Measurements from ENCODE around the gene CDK11B. TPM values are rescaled to one million over a fixed set of nuclear protein-coding genes. Genes with fewer than 3 reads are reported as not detected.

The CDK11B gene
- total and polyA plus RNA-seq, 2 experiments from 2014 or later: 22.4 to 76.7 TPM

DNA sequence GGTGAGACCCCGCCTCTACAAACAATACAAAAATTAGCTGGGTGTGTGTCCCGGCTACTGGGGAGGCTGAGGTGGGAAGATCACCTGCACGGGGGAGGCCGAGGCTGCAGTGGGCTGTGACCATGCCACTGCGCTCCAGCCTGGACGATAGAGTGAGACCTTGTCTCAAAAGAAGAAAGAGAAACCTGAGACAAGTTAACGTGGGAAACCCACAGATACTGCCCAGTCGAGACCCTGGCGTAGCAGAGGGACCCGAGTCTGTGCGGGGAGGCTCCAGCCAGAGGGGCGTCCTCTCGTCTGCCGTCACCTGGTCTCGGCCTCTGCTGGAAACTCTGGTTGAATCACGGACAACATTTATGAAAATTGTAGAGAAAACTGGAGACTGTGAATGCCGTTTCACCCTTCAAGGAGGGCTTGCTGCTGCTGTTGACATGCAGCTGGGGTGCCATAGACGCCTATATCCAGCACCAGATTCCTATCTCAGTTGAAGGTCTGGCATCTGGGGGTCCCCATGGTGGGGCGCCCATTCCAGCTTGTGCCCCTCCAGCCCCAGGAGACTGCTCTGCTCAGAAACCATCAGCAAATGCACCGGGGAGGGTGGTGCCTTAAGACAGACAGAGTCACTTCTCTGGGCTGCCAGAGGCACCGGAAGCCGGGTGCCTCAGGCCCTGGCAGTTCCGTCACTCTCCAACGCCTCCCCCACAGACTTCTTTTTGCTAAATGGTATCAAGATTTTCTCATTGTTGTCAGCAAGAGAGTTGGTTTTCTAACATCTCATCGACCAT is 13.6 kb upstream of the CDK11B start (continued):
- TF ChIP-seq, protein P1, sequence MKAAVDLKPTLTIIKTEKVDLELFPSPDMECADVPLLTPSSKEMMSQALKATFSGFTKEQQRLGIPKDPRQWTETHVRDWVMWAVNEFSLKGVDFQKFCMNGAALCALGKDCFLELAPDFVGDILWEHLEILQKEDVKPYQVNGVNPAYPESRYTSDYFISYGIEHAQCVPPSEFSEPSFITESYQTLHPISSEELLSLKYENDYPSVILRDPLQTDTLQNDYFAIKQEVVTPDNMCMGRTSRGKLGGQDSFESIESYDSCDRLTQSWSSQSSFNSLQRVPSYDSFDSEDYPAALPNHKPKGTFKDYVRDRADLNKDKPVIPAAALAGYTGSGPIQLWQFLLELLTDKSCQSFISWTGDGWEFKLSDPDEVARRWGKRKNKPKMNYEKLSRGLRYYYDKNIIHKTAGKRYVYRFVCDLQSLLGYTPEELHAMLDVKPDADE (IDR thresholded peaks at IDR 0.05): no peak
- TF ChIP-seq POLR2AphosphoS5 (IDR thresholded peaks at IDR 0.05; ENCODE audit: low read depth): no peak
- TF ChIP-seq, protein P2, sequence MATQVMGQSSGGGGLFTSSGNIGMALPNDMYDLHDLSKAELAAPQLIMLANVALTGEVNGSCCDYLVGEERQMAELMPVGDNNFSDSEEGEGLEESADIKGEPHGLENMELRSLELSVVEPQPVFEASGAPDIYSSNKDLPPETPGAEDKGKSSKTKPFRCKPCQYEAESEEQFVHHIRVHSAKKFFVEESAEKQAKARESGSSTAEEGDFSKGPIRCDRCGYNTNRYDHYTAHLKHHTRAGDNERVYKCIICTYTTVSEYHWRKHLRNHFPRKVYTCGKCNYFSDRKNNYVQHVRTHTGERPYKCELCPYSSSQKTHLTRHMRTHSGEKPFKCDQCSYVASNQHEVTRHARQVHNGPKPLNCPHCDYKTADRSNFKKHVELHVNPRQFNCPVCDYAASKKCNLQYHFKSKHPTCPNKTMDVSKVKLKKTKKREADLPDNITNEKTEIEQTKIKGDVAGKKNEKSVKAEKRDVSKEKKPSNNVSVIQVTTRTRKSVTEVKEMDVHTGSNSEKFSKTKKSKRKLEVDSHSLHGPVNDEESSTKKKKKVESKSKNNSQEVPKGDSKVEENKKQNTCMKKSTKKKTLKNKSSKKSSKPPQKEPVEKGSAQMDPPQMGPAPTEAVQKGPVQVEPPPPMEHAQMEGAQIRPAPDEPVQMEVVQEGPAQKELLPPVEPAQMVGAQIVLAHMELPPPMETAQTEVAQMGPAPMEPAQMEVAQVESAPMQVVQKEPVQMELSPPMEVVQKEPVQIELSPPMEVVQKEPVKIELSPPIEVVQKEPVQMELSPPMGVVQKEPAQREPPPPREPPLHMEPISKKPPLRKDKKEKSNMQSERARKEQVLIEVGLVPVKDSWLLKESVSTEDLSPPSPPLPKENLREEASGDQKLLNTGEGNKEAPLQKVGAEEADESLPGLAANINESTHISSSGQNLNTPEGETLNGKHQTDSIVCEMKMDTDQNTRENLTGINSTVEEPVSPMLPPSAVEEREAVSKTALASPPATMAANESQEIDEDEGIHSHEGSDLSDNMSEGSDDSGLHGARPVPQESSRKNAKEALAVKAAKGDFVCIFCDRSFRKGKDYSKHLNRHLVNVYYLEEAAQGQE (IDR thresholded peaks at IDR 0.05; ENCODE audit: unreplicated experiment): no peak
- TF ChIP-seq, protein P3, sequence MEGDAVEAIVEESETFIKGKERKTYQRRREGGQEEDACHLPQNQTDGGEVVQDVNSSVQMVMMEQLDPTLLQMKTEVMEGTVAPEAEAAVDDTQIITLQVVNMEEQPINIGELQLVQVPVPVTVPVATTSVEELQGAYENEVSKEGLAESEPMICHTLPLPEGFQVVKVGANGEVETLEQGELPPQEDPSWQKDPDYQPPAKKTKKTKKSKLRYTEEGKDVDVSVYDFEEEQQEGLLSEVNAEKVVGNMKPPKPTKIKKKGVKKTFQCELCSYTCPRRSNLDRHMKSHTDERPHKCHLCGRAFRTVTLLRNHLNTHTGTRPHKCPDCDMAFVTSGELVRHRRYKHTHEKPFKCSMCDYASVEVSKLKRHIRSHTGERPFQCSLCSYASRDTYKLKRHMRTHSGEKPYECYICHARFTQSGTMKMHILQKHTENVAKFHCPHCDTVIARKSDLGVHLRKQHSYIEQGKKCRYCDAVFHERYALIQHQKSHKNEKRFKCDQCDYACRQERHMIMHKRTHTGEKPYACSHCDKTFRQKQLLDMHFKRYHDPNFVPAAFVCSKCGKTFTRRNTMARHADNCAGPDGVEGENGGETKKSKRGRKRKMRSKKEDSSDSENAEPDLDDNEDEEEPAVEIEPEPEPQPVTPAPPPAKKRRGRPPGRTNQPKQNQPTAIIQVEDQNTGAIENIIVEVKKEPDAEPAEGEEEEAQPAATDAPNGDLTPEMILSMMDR (conservative IDR thresholded peaks at IDR 0.05; ENCODE audit: low read depth in 2 of 2): no peak

DNA sequence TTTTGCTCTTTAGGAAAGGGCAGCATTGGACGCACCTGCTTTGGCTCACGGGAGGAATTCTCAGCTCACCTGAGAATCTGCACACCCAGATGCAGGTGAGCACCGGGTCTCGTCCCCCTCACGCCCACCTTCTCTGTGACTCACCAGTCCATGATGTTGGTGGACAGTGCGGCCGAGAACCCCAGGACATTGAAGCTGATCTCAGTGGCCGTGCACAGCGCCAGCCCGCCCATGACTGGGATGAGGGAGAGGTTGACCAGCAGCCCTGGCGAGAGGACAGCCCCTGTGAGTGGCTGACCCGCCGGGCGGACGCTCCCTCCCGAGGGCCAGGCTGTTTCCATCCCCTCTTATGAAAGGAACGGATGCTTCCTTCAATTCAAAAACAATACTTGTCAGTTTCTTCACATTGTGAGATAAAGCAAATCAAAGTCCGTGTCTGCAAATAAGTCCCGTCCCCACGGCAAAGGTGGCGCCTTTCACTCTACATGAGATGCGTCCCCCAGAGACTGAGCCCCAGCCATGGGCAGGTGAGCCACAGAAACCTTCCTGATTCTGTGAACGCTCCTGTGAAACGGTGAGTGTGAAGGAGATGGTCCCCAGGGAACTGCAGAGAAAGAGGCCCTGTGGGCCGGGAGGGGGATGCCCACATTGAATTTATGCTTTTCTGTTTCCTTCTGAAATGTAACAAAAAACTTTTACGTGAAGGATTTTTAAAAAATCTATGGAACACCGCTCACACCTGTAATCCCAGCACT is 12.7 kb upstream of the CDK11B start:
- Histone ChIP-seq H3K27me3 (ENCODE audit: insufficient read depth) (no peaks in the 10 kb centered on the region), H3K4me3 (no peak overlapping the region), H3K27ac (ENCODE audit: low read depth) (no peak overlapping the region), H3K9me2 (ENCODE audit: insufficient read depth) (no peaks in the 10 kb centered on the region), H3K4me2 (no peak overlapping the region), H3F3A (replicated peaks; ENCODE audit: low read depth) (0 out of 2 replicates have a peak, but pooled peaks cover 6% of the 10 kb centered on the region), H2AFZ (no peak overlapping the region), H4K20me1 (replicated peaks; ENCODE audit: insufficient read depth) (no peaks in the 10 kb centered on the region; the same call in 1 of the 2 replicates), H3K36me3 (ENCODE audit: insufficient read depth) (no peaks in the 10 kb centered on the region), H3K4me1 (ENCODE audit: insufficient read depth) (no peaks in the 10 kb centered on the region), H3K79me2 (replicated peaks; ENCODE audit: insufficient read depth) (no peaks in the 10 kb centered on the region)
- H3K36me3 Mint-ChIP-seq (ENCODE audit: low read depth): peaks cover 37% of the 10 kb centered on the region
- DNase-seq (ENCODE audit: low spot score) (no peak), ATAC-seq (no peak)
- H3K27me3 Mint-ChIP-seq (ENCODE audit: insufficient read depth, low read depth, poor library complexity): peaks cover 4% of the 10 kb centered on the region
- H3K9me3 Mint-ChIP-seq: no peaks in the 10 kb centered on the region
- no peak overlapping the region for H3K27ac Mint-ChIP-seq
- H3K4me1 Mint-ChIP-seq: no peaks in the 10 kb centered on the region
- H3K4me3 Mint-ChIP-seq: no peak overlapping the region; the same call in 2 of the 3 replicates
- TF ChIP-seq NANOG (IDR thresholded peaks at IDR 0.05; ENCODE audit: borderline replicate concordance) (no peak), STAT1 (IDR thresholded peaks at IDR 0.05; ENCODE audit: unreplicated experiment) (no peak), EZH2phosphoT487 (IDR thresholded peaks at IDR 0.05; ENCODE audit: unreplicated experiment) (no peak), POLR2AphosphoS5 (IDR thresholded peaks at IDR 0.05; ENCODE audit: low read depth) (no peak), JUNB (IDR thresholded peaks at IDR 0.05; ENCODE audit: unreplicated experiment) (no peak), CREB1 (CRISPR knock-in tag; IDR thresholded peaks at IDR 0.05; ENCODE audit: low read depth) (no peak), ZNF114 (CRISPR knock-in tag; IDR thresholded peaks at IDR 0.05) (no peak)
- TF ChIP-seq, protein P2 (IDR thresholded peaks at IDR 0.05; ENCODE audit: unreplicated experiment): no peak
- TF ChIP-seq, protein P3 (conservative IDR thresholded peaks at IDR 0.05; ENCODE audit: low read depth in 2 of 2): no peak
- TF ChIP-seq, protein P1 (IDR thresholded peaks at IDR 0.05): no peak
